Measurements from ENCODE around the gene PARP2. TPM values are rescaled to one million over a fixed set of nuclear protein-coding genes. Genes with fewer than 3 reads are reported as not detected.
"Not testable (repeated sequence)": the region's sequence is repeated elsewhere in the genome, so short reads cannot be mapped to it uniquely, and the experiment has no call there.

Gene PARP2
- polyA plus RNA-seq, 1 donor = 72.2 TPM

DNA sequence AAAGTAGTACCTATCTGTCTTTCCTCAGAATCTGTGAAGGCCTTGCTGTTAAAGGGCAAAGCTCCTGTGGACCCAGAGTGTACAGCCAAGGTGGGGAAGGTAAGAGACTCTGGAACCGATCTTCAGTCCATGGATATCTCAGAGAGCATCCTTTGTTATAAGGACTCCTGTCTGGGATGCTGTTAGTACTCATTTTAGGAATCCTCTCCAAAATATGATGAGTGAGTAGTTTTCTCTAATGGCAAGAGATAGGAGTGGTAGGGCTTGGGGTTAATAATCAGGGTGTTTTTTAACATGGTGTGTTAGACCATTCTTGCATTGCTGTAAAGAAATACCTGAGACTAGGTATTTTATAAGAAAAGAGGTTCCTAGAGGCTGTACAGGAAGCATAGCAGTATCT lies 1.9 kb downstream of the PARP2 start:
- DNase-seq = no peak

DNA sequence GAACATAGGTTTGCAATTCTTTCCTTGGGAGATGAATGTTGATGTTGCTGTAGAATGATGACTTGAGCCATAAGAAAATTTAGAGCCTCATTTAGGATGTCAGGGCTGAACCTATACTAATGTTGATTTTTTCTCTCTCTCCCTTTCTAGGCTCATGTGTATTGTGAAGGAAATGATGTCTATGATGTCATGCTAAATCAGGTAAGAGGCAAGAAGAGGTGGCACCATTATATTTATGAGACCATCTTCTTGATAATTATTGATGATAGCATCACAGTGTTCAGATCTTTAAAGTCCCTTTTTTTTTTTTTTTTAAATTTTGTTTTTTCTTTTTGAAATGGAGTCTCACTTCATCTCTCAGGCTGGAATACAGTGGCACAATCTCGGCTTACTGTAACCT lies 3.3 kb downstream of the PARP2 start:
- no peak for DNase-seq

DNA sequence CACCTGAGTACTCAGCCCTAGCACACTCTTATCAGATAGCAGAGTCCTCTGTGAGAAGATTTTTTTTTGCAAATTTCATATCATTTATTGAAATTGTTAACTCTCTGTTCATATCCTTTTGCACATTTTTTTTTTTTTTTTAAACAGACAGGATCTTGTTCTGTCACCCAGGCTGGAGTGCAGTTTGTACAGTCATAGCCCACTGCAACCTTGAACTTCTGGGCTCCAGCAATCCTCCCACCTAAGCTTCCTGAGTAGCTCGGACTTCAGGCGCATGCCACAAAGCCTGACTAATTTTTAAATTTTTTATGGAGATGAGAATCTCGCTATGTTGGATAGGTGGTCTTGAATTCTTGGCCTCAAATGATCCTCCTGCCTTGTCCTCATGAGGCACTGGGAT lies 4.3 kb downstream of the PARP2 start:
- no peak for DNase-seq

DNA sequence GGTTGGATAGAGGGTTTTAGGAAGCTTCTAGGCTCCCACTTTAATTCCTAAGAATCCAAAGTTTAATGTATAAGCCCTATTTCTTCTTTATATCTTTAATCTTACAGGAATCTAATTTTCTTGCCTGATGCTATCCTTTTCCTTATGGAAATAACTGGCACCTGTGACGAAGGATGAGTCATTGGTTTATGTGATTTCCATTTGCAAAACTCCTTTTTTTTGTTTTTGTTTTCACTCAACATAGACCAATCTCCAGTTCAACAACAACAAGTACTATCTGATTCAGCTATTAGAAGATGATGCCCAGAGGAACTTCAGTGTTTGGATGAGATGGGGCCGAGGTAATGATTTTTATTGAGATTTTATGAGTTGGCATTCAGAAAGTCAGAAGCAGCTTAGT lies 6.8 kb downstream of the PARP2 start:
- DNase-seq = no peak

DNA sequence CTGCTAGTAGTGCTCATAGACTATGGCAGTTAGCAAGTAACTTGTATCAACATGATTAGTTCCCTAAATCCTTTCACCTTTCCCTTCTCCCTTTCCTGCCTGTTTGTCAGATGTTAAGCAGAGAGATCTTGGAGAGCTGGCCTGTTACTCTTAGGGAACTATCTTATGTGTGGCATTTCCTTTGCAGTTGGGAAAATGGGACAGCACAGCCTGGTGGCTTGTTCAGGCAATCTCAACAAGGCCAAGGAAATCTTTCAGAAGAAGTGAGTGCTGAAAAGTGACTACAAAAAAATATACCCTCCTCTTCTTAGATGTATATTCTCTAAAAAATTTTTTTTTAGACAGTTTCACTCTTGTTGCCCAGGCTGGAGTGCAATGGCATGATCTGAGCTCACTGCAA lies 7.4 kb downstream of the PARP2 start:
- DNase-seq = no peak

DNA sequence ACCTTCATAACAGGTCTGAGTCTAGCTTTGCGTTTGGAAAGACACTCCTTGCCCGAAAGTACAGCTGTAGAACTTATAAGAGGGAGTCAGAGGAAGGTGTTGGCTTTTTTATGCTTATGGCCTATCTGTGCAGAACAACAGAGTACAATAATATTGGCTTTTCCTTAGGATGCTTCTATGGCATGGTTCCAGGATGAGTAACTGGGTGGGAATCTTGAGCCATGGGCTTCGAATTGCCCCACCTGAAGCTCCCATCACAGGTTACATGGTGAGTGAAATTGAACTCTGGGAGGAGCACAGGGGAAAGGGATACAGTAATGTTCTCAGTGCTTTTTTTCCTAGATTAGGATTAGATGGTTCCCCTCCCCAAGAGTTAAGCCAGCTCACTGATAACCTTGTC lies 13.0 kb downstream of the PARP2 start:
- no peak for DNase-seq

DNA sequence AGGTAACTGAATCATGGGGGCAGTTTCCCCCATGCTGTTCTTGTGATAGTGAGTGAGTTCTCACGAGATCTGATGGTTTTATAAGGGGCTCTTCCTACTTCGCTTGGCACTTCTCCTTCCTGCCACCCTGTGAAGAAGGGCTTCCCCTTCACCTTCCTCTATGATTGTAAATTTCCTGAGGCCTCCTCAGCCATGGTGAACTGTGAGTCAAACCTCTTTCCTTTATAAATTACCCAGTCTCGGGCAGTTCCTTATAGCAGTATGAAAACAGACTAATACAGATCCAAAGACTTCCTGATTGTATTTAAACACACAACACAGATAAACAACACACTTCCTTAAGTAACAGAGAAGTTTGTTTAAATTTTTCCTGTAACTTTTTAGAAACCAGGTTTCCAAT lies 15.0 kb downstream of the PARP2 start:
- not testable (repeated sequence) for DNase-seq

DNA sequence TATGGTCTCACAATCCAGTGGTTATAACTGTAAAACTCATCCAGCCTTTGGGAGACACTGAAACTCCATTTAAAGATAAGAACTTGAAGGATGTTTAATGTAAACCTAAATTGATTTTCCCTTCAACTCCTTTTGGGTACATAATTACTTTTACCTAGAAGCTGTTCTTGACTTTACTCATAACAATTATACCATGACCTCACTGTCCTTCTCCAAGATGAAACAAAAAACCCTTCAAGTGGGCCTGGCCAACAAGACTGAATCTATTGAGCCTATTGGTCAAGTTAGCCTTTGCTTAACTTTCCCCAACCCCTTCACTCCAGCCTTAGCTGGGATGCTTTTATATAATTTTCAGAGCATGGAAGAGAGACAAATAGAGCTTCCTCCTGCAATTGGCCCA lies 22.5 kb downstream of the PARP2 start:
- DNase-seq = no peak

DNA sequence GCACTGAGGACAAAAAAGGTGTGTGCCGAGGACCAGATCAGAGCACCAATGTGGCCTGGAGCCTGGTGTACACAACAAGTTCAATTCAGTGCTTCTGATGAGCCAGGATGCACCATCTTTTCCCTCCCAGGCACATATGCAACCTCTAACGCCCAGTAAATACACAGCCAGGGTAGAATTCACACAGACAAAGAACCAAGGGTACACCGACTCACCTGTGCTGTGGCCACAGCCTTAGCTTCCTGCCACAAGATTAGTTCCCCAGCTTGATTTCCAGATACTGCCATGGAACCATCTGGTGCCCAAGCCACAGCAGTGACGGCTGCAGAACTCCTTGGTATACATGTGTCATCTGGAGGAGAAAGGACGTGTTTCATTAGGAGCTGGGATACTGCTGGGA lies 29.4 kb downstream of the PARP2 start:
- DNase-seq = no peak

DNA sequence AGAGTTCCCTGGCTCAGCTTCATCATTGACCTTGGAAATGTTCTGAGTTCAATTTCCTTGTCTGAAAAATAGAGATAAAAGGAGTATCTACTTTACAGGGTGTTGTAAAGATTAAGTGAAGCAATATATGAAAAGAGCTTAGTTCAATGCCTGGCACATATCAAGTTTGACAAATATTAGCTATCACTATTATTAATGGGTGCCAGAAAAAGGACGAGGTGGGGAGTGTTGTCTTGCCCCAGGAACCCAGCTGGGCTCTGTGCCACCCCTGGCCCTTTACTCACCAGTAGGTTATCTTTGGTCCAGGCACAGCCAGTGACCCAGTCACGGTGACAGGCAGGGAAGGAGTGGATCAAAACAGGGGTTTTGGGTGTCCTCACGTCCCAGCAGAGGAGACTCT lies 32.0 kb downstream of the PARP2 start:
- DNase-seq = no peak

DNA sequence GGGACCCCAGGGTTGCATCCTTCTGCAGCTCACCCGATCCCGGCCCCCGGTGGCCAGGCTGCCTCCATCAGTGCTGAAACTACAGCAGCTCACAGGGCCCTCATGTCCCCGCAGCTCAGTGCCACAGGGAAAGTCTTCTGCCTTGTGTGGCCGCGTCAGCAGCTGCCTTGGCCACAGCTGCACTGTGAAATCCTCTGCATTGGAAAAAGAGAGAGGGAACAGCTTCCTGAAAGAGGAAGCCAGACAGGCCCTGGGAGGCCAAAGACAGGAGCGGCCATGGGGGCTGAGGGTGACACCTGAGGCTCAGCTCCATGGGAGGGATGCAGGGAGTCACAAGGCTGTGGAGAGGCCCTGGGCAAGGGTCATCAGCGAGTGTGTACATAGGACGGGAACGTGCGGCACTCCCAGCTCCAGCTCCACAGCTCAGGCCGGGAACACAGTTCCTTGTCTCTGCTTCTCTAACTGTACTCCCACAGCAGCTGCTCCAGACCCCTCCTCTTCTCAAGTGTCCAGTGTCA lies 32.7 kb downstream of the PARP2 start:
- peak; percentile 13 for DNase-seq

DNA sequence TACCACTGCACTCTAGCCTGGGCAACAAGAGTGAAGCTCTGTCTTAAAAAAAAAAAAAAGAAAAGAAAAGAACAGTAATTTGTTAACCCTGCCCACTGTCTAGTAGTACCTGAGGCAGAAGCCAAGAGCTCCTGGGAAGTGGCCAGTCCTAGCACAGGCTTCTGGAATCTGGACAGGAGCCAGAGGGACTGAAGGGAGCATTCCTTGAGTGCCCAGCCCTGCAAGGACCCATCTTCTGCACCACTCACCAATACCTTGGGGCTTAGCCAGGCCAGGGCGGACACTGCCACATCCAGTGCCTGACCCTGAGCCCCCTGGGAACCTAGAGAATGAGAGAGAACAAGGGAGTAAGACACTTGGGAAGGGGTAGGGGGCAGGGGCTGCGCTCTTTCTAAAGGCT lies 33.7 kb downstream of the PARP2 start:
- DNase-seq = no peak

DNA sequence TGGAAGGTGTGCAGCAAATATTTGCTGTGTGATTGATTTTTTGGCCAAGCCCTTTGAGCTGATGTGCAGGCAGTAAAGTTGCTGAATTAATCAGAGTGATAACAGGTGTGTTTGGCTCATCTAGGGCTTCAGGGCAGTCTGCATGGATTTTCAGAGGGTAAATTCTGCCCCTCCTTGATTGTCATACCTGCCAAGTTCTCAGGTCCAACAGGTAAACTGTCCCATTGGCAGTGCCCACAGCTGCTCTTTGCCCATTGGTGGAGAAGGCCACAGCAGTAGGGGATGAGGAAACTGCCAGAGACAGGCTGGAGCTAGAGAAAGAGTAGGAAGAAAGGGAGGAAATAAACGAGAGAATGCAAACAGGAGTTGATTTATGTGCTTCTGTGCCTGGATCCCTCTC lies 36.3 kb downstream of the PARP2 start:
- no peak for DNase-seq

DNA sequence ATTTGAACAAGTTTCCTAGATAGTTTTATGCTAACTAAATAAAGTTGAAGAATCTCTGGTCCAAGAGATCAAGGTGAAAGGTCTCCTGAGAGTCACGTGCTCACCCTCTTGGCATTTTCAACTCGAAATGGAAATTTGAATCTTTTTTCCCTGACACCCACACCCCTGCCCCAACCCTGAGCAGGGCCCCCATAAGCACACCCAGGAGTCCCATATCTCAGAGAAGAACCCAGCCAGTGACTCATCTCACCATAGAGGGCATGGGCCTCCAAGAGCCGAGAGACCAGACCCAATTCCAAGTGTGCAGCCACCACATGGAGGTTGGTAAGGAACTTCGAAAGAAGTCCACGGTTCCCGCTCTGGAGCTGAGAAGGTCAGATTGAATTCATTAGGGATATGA lies 37.2 kb downstream of the PARP2 start:
- no peak for DNase-seq

DNA sequence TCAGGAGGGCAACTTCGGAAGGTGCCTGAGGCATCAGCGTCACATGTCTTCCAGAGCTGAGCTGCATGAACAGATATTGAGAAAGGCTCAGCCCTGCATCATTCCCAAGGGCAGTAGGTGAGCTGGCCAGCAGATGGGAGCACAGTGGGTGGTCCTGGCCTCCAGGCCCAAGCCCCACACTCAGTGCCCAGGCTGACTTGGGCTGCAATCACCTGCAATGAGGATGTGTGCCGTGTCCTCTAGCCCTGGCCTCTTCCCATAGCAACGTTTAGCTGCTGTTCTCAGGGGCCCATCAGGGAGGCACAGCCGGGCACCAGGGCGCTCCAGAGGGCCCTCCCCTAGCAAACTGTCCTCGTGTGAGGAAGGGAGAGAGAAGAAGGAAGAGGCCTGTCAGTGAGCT lies 37.9 kb downstream of the PARP2 start:
- DNase-seq = no peak

DNA sequence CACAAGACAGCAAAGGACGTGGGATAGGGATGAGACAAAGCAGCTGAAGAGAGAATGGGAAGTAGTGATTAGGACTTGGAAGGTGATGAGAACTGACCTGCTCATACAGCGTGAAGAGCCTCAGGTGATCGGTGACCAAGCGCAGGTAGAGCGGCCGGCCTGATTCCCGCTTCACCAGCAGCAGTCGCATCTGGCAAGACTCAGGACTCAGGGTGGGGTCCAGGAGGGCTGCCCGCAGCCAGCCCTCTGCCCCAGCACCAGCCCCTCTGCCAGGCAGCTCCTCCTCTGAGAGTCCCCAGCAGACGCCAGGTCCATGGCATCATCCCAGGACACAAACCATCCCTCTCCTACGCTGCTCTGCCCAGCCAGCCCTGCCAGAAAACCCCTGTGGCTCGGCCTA lies 39.1 kb downstream of the PARP2 start:
- no peak for DNase-seq

DNA sequence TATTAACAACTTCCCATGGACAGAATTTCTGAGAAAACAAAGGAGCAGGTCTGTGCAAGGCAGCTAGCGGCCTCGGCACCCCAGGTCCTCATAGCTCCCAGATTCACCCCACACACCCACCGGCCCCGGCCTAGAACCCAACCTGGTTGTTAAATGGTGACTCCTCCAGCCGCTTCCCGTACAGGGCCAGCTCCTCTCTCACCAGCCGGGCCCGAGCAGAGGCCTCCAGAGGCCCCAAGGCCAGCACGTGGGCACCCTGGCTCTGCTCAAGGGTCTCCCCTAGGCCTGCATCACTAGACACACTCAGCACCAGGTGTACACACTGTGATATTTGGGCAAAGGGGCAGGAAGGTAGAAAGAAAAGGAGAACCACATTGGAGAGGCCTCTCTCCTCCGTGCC lies 39.6 kb downstream of the PARP2 start:
- no peak for DNase-seq

DNA sequence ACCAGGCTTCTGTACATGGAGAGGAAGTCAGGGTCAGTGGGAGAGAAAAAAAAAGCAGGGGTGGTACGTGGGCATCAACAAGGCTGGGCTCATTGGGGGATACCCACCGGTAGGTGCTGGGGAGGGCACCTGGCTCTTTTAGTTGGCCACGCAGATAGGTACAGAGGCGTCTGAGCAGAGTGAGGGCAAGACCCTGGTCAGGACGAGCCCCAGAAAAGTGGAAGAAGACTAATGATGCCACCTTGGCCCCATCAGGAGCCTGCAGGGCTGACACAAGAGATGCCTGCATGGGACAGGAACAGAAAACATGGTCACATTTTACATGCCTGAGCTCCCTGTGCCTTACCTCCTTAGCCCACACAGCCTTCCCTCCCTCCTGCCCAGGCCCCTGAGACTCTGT lies 40.2 kb downstream of the PARP2 start:
- DNase-seq = no peak

DNA sequence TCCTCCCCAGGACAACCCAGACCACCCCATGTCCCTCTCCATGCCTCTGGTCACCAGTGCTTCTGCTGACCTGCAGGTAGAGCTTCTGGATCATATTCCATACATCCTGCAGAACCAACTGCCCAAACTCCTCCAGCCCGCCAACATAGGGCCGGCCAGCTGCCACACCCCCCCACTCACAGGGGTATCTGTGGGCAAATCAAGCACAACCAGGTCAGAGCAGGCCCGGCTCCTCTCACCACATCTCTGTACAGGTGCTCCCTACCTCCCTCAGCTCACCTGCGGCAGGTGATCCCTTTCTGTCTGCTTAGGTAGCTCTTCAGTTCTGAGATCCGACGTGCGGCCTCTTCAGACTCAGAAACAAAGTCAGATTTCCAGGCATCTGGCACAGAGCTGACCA lies 40.9 kb downstream of the PARP2 start:
- DNase-seq = no peak

DNA sequence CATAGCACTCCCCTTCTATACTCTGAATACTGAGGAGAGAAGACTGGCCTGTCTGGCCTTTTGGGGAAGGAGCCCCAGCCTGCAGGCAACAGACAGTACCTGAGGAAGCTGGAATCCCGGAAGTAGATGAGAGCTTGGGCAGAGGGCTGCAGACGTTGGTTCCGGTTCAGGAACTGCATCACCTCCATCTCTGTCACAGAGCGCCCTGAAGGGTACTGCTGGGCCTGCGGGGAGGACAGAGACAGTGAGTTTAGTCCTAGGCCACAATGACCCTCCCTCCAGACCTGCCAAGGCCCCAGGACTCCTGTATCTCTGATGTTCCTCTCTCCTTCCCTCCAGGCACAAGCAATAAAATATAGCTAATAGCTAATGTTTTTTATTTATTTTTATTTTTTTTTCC lies 41.5 kb downstream of the PARP2 start:
- no peak for DNase-seq

DNA sequence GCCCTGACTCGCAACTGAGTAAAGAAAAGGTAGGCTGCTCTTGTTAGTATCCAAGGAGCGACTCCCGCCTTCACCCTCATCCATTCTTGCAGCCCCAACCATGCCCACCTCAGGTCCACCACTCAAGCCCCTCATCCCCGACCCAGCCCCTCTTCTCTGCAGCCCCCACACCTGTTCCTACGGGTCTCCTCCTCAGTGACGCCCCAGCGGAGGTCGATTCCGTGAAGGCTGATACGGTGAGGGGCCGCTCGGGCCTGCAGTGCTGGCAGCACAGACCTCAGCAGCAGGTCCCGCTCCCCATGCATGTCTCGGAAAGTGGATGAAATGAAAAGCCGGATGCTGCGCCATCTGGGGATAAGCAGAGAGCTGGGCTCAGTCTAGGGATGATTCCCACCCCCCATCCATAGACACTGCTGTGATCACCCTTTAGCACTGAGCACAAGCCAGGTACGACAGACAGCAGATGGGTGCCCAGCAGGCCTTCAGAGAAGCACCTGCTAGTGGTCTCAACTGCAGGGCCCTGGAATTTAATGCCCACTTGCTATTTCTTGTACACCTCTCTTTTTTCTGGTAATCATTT lies 42.9 kb downstream of the PARP2 start:
- no peak for DNase-seq

DNA sequence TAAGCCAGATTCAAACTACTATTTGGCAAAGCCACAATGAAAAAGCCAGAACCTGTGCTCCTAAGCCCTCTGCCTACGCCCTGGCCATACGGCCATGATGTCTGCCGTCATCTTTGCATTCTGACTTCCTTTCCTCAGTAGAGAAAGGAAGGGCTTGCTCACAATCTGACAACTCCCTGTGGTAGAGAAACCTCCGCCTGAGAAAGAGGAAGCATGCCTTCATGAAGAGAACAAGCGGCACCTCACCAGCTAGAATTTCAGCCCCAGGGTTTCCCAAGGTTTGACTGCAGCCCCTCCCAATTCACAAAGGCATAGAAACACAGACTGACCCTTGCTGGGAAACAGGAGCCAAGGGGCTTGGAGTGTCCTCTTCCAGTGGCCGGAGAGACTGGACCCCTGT lies 44.1 kb downstream of the PARP2 start:
- no peak for DNase-seq

DNA sequence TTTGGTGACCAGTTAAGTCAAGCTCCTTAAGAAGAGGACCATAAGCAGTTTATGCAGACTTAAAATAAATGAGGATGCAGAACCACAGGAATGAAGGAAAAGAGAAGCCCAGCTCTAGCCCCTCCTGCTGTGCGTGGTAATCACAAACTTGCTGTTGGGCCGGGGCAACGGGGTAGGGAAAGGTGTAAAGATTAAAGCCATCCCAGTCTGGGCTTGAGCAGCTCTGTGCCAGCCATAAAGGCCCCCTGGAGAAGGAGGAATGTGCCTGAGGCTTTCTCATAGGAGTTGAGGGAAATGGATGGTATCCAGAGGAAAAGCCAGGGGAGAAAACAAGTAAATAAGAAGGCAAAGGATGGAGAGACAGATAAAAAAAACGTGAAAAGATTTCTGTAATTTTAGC lies 44.7 kb downstream of the PARP2 start:
- no peak for DNase-seq

DNA sequence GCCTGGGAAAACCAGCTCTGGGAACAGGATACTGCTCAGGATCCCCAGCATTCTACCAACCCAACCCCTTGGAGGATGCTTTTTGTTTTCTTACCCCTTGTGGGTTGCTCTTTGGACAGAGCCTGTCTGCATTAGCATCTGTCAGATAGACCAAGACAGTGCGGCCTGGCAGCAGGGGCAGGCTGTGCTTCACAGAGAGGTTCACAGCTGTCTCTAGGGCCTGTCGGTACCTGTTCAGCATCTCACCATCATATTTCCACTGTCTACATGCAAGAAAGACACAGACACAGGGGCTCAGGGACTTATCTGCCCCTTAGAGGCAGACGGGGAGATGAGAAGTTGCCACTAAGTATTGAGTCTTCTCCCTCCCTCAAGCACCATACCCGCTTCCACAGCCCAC lies 48.1 kb downstream of the PARP2 start:
- no peak for DNase-seq

DNA sequence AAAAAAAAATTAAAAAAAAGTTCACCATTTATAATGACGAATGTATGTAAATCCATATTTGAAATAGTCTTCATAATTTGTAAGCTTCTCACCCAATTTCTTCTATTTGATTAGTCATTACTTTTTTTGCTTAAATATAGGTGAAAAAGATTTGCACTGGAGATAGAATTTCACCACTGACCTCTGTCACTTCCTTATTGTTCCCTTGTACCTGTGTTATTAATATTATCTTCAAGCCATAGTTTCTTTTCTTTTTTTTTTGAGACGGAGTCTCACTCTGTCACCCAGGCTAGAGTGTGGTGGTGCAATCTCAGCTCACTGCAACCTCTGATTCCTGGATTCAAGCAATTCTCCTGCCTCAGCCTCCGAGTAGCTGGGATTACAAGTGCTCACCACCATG lies 54.1 kb downstream of the PARP2 start:
- DNase-seq = no peak

All from left kidney (tissue), 2 donors.